ENCODE data around the gene MTMR10. TPM values are rescaled to one million over a fixed set of nuclear protein-coding genes. Genes with fewer than 3 reads are reported as not detected.
A peak's percentile ranks its signal among the peaks of the same experiment; 100 is the strongest.

The MTMR10 gene
- total RNA-seq, 1 donor from 2014 or later = 13.4 TPM

GRCh38 chr15:30956216-30957124 is 35.0 kb downstream of the MTMR10 start:
- no peak for DNase-seq

GRCh38 chr15:30954674-30955073 is 36.8 kb downstream of the MTMR10 start:
- DNase-seq = no peak

- no peak for DNase-seq
Measured at GRCh38 chr15:30953731-30954378, 37.6 kb downstream of the MTMR10 start.

GRCh38 chr15:30953183-30953582 is 38.2 kb downstream of the MTMR10 start:
- DNase-seq = no peak

- DNase-seq = no peak
Measured at GRCh38 chr15:30943654-30944335, 47.6 kb downstream of the MTMR10 start.

- DNase-seq = no peak
Measured at GRCh38 chr15:30941520-30941919, 49.9 kb downstream of the MTMR10 start.

- no peak for DNase-seq
Measured at GRCh38 chr15:30940359-30940758, 51.1 kb downstream of the MTMR10 start.

GRCh38 chr15:30939161-30939560 is 52.3 kb downstream of the MTMR10 start:
- DNase-seq = no peak

- DNase-seq = no peak
Measured at GRCh38 chr15:30933293-30933692, 58.1 kb downstream of the MTMR10 start.

GRCh38 chr15:30930422-30930821 is 61.0 kb downstream of the MTMR10 start:
- no peak for DNase-seq

GRCh38 chr15:30929982-30930381 is 61.4 kb downstream of the MTMR10 start:
- no peak for DNase-seq

- no peak for DNase-seq
Measured at GRCh38 chr15:30929064-30929669, 62.3 kb downstream of the MTMR10 start.

GRCh38 chr15:30928076-30928475 is 63.4 kb downstream of the MTMR10 start:
- no peak for DNase-seq

- DNase-seq = no peak
Measured at GRCh38 chr15:30927148-30927761, 64.2 kb downstream of the MTMR10 start.

GRCh38 chr15:30926161-30926560 is 65.3 kb downstream of the MTMR10 start:
- no peak for DNase-seq

- DNase-seq = no peak
Measured at GRCh38 chr15:30925686-30926085, 65.7 kb downstream of the MTMR10 start.

- DNase-seq = no peak
Measured at GRCh38 chr15:30924353-30924752, 67.1 kb downstream of the MTMR10 start.

GRCh38 chr15:30923429-30923828 is 68.0 kb downstream of the MTMR10 start:
- DNase-seq = no peak

GRCh38 chr15:30922480-30923311 is 68.7 kb downstream of the MTMR10 start:
- DNase-seq = peak; percentile 74

GRCh38 chr15:30921781-30922479 is 69.5 kb downstream of the MTMR10 start:
- peak; percentile 41 for DNase-seq

GRCh38 chr15:30921106-30921505 is 70.3 kb downstream of the MTMR10 start:
- no peak for DNase-seq

Measured in occipital lobe (tissue), 2 donors.